NCI-H2171 (cell line): ENCODE data around the gene SULF2.

Source experiments
- DNase-seq: peaks from one replicate; lab custom pipeline; 2025; lab: John Stamatoyannopoulos, UW

The SULF2 gene

GRCh38 chr20:47784599-47785310, 526 bp downstream of the SULF2 start:
- peak; percentile 46 for DNase-seq

- peak; percentile 43 for DNase-seq
These were observed 1.3 kb downstream of the SULF2 start for GRCh38 chr20:47783828-47784598.

- no peak for DNase-seq
These were observed 2.2 kb downstream of the SULF2 start for GRCh38 chr20:47782920-47783552.

GRCh38 chr20:47782076-47782475, 3.2 kb downstream of the SULF2 start:
- no peak for DNase-seq

GRCh38 chr20:47781632-47782031, 3.6 kb downstream of the SULF2 start:
- no peak for DNase-seq

- no peak for DNase-seq
These were observed 4.4 kb downstream of the SULF2 start for GRCh38 chr20:47780720-47781389.

- DNase-seq, result no peak
These were observed 6.6 kb downstream of the SULF2 start for GRCh38 chr20:47778398-47779354.

- no peak for DNase-seq
These were observed 8.1 kb downstream of the SULF2 start for GRCh38 chr20:47777220-47777619.

GRCh38 chr20:47776639-47777038, 8.6 kb downstream of the SULF2 start:
- peak; percentile 29 for DNase-seq

- DNase-seq, result no peak
These were observed 9.4 kb downstream of the SULF2 start for GRCh38 chr20:47775841-47776240.

- DNase-seq, result no peak
These were observed 10.2 kb downstream of the SULF2 start for GRCh38 chr20:47775039-47775438.

GRCh38 chr20:47774131-47774777, 11.0 kb downstream of the SULF2 start:
- no peak for DNase-seq

GRCh38 chr20:47773371-47773786, 11.9 kb downstream of the SULF2 start:
- no peak for DNase-seq

GRCh38 chr20:47770935-47771334, 14.3 kb downstream of the SULF2 start:
- DNase-seq, result no peak

GRCh38 chr20:47768016-47768824, 17.1 kb downstream of the SULF2 start:
- no peak for DNase-seq

- DNase-seq, result no peak
These were observed 19.3 kb downstream of the SULF2 start for GRCh38 chr20:47765691-47766594.

- DNase-seq, result no peak
These were observed 20.0 kb downstream of the SULF2 start for GRCh38 chr20:47765271-47765670.

GRCh38 chr20:47764154-47764733, 21.0 kb downstream of the SULF2 start:
- no peak for DNase-seq
